ENCODE measurements around the gene ELF2. TPM values are rescaled to one million over a fixed set of nuclear protein-coding genes. Genes with fewer than 3 reads are reported as not detected.

ELF2 gene
- polyA plus RNA-seq, 1 donor from 2014 or later = 105 TPM

GRCh38 chr4:139083607-139083955, 93.4 kb downstream of the ELF2 start:
- H3K36me3 ChIP-seq (ENCODE audit: insufficient read depth, low read length) = no peaks in the 10 kb centered on the region
- peak overlapping the region; percentile 85 for H3K27ac ChIP-seq (ENCODE audit: low read length)
- TF ChIP-seq, protein P1, sequence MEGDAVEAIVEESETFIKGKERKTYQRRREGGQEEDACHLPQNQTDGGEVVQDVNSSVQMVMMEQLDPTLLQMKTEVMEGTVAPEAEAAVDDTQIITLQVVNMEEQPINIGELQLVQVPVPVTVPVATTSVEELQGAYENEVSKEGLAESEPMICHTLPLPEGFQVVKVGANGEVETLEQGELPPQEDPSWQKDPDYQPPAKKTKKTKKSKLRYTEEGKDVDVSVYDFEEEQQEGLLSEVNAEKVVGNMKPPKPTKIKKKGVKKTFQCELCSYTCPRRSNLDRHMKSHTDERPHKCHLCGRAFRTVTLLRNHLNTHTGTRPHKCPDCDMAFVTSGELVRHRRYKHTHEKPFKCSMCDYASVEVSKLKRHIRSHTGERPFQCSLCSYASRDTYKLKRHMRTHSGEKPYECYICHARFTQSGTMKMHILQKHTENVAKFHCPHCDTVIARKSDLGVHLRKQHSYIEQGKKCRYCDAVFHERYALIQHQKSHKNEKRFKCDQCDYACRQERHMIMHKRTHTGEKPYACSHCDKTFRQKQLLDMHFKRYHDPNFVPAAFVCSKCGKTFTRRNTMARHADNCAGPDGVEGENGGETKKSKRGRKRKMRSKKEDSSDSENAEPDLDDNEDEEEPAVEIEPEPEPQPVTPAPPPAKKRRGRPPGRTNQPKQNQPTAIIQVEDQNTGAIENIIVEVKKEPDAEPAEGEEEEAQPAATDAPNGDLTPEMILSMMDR (IDR thresholded peaks at IDR 0.05; ENCODE audit: poor library complexity, severe bottlenecking) = no peak
- TF ChIP-seq MXI1 (conservative IDR thresholded peaks at IDR 0.05; ENCODE audit: poor library complexity, severe bottlenecking) = no peak
- no peak for TF ChIP-seq POLR2AphosphoS5 (IDR thresholded peaks at IDR 0.05)
- TF ChIP-seq EZH2 (IDR thresholded peaks at IDR 0.05; ENCODE audit: borderline replicate concordance, insufficient read depth, low read length, poor library complexity, severe bottlenecking) = no peak
- TF ChIP-seq TAF1 (IDR thresholded peaks at IDR 0.05; ENCODE audit: low read depth) = peak; percentile 43
- no peak for TF ChIP-seq RAD21 (conservative IDR thresholded peaks at IDR 0.05)
- no peak for TF ChIP-seq REST (IDR thresholded peaks at IDR 0.05; ENCODE audit: borderline replicate concordance)
- TF ChIP-seq EP300 (conservative IDR thresholded peaks at IDR 0.05; ENCODE audit: poor library complexity, severe bottlenecking) = no peak
- peaks cover 7% of the 10 kb centered on the region for H3F3A ChIP-seq (ENCODE audit: insufficient read depth, low read length, poor library complexity, severe bottlenecking)
- H2AFZ ChIP-seq (ENCODE audit: low read depth, low read length) = peak overlapping the region; percentile 25
- H3K79me2 ChIP-seq (replicated peaks; ENCODE audit: insufficient read depth, low read length) = peaks cover 29% of the 10 kb centered on the region
- peak overlapping the region; percentile 89 for H3K4me3 ChIP-seq (ENCODE audit: low read length)
- H3K27me3 ChIP-seq (ENCODE audit: insufficient read depth, low read depth, low read length) = no peaks in the 10 kb centered on the region
- no peaks in the 10 kb centered on the region for H4K20me1 ChIP-seq (ENCODE audit: insufficient read depth)
- H3K4me2 ChIP-seq (ENCODE audit: low read length) = peak overlapping the region; percentile 86
- H3K9me2 ChIP-seq (ENCODE audit: insufficient read depth, low read length) = no peaks in the 10 kb centered on the region
- H3K9me3 ChIP-seq (ENCODE audit: low read length) = no peaks in the 10 kb centered on the region
- H3K9ac ChIP-seq (ENCODE audit: low read length) = peak overlapping the region; percentile 76

DNA sequence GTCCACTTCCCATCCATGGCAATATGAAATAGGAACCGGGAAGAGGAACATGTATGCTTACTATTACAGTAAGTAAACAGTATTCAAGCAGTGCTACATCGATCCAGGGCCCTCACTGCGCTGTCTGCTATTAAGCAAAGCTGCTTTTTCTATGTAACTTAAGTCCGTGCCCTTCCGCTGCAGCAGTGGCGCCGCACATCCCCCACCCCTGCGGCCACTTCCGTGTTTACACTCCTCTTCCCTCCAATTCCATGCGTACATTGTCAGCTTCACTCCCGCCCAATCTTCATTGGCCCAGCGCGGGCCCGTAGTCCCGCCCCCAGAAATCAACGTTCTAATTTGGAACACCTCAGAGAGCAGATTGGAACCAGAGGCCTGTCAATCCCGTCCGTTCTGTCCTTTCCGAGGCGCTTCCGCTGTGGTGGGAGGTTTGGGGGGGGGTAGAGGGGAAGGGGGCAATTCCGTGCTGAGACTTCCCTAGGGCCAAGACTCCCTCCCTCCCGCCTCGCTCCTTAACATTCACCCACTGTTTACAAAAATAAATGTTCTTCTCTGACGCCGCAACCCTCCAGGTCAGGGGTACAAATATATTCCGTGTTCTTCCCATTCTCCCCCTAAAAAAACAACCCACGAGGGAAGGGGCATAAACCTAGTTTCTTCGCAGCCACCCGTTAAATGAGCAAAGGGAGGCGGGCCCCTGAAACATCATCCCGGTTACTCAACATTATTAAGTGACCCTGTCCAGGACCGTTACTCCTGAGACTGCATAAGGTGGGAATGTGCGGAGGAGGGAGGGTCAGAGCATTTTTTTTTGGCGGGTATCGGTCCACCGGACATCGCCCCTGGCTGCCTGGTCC, 94.0 kb downstream of the ELF2 start:
- no peak for TF ChIP-seq POLR2AphosphoS5 (IDR thresholded peaks at IDR 0.05)
- TF ChIP-seq SMC3 (conservative IDR thresholded peaks at IDR 0.05; ENCODE audit: poor library complexity) = no peak
- TF ChIP-seq REST (IDR thresholded peaks at IDR 0.05; ENCODE audit: borderline replicate concordance) = peak; percentile 13
- no peak for TF ChIP-seq EP300 (conservative IDR thresholded peaks at IDR 0.05; ENCODE audit: poor library complexity, severe bottlenecking)
- TF ChIP-seq EZH2 (IDR thresholded peaks at IDR 0.05; ENCODE audit: borderline replicate concordance, insufficient read depth, low read length, poor library complexity, severe bottlenecking) = no peak
- peak; percentile 90 for TF ChIP-seq MXI1 (conservative IDR thresholded peaks at IDR 0.05; ENCODE audit: poor library complexity, severe bottlenecking)
- TF ChIP-seq TAF1 (IDR thresholded peaks at IDR 0.05; ENCODE audit: low read depth) = no peak
- no peak for TF ChIP-seq RAD21 (conservative IDR thresholded peaks at IDR 0.05)
- TF ChIP-seq, protein P1 (IDR thresholded peaks at IDR 0.05; ENCODE audit: poor library complexity, severe bottlenecking) = peak; percentile 9
- Histone ChIP-seq H3K9me3 (ENCODE audit: low read length) (no peaks in the 10 kb centered on the region), H3F3A (ENCODE audit: insufficient read depth, low read length, poor library complexity, severe bottlenecking) (peaks cover 7% of the 10 kb centered on the region), H2AFZ (ENCODE audit: low read depth, low read length) (peak overlapping the region; percentile 25), H3K27me3 (ENCODE audit: insufficient read depth, low read depth, low read length) (no peaks in the 10 kb centered on the region), H3K9ac (ENCODE audit: low read length) (peak overlapping the region; percentile 76), H3K4me2 (ENCODE audit: low read length) (peak overlapping the region; percentile 86), H3K79me2 (replicated peaks; ENCODE audit: insufficient read depth, low read length) (peaks cover 33% of the 10 kb centered on the region), H4K20me1 (ENCODE audit: insufficient read depth) (no peaks in the 10 kb centered on the region), H3K27ac (ENCODE audit: low read length) (peak overlapping the region; percentile 85), H3K9me2 (ENCODE audit: insufficient read depth, low read length) (no peaks in the 10 kb centered on the region), H3K36me3 (ENCODE audit: insufficient read depth, low read length) (no peaks in the 10 kb centered on the region), H3K4me3 (ENCODE audit: low read length) (peak overlapping the region; percentile 89)

All from neural cell (in vitro differentiated cells).